AG09309 (cell line): Measurements from ENCODE around the gene ZNF622.

Experiments
- DNase-seq: peaks from one replicate; pipeline ENCODE4 v3.0.0-alpha.2; 2010; ENCODE audit warnings: low read depth
- H3K4me3 ChIP-seq: 2 replicates; pipeline ENCODE4 v1.5.1; 2011; ENCODE audit warnings: mild to moderate bottlenecking, low read depth, low read length, moderate library complexity; ENCODE audit not compliant: control insufficient read depth
- CTCF ChIP-seq: IDR thresholded peaks from 2 replicates; pipeline ENCODE4 v1.5.1; 2011; ENCODE audit warnings: mild to moderate bottlenecking, low read depth, low read length, inconsistent platforms; ENCODE audit not compliant: insufficient read depth, control insufficient read depth; ENCODE audit errors: missing control alignments

The ZNF622 gene

GRCh38 chr5:16505140-16505891 is 39.7 kb upstream of the ZNF622 start:
- no peak for TF ChIP-seq CTCF
- no peak for DNase-seq
- no peak overlapping the region for H3K4me3 ChIP-seq

- no peak for TF ChIP-seq CTCF
- DNase-seq, result no peak
- H3K4me3 ChIP-seq, result no peak overlapping the region
Observed at GRCh38 chr5:16504571-16504970, 39.0 kb upstream of the ZNF622 start.

GRCh38 chr5:16502866-16503265 is 37.3 kb upstream of the ZNF622 start:
- no peak for TF ChIP-seq CTCF
- DNase-seq, result no peak
- H3K4me3 ChIP-seq, result no peak overlapping the region

GRCh38 chr5:16500024-16500423 is 34.4 kb upstream of the ZNF622 start:
- no peak for TF ChIP-seq CTCF
- no peak for DNase-seq
- no peak overlapping the region for H3K4me3 ChIP-seq

- DNase-seq, result no peak
- no peak for TF ChIP-seq CTCF
- no peak overlapping the region for H3K4me3 ChIP-seq
Observed at GRCh38 chr5:16497546-16497945, 31.9 kb upstream of the ZNF622 start.

- H3K4me3 ChIP-seq, result no peak overlapping the region
- no peak for TF ChIP-seq CTCF
- no peak for DNase-seq
Observed at GRCh38 chr5:16493261-16493660, 27.7 kb upstream of the ZNF622 start.
